ENCODE measurements around the gene MYL6B. TPM values are rescaled to one million over a fixed set of nuclear protein-coding genes. Genes with fewer than 3 reads are reported as not detected.
A peak's percentile ranks its signal among the peaks of the same experiment; 100 is the strongest.

Gene MYL6B
- total and polyA plus RNA-seq, 2 donors (not counting 3 experiments of a cell fraction or from before 2014, with no cell fraction given) = 135 to 185 TPM

DNA sequence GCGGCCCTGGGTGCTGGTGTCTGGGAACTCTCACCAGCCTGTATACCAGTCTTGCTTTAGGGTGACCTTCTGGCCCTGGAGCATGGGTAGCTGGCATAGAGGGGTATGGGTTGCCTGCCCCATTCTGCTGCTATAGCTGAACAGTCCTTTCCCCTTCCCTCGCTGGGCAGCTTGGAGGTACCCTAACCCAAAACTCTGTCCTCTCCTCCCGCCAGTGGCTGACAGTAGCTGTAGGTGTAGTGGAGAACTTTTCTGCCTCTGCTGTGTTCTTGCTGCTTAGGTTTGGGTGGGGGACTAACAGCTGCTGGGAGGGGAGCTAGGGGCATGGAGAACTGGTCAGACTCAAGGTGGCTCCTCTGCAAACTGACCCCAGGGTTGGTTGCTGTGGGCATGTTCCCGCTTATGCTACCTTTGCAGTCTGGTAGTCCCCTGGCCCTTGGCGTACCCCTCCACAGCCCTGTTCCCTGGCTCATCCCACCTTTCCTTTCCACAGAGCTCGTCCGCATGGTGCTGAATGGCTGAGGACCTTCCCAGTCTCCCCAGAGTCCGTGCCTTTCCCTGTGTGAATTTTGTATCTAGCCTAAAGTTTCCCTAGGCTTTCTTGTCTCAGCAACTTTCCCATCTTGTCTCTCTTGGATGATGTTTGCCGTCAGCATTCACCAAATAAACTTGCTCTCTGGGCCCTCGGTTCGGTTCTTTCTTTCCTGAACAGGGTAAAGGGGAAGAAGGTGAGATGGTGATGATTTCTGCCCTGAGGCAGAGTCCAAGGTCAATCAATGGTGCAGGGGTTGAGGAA is 8.7 kb downstream of the MYL6B start:
- Histone ChIP-seq H3K27me3 (ENCODE audit: control insufficient read depth in 2 of 2, insufficient read depth in 2 of 2, low read length in 2 of 2) (no peaks in the 10 kb centered on the region), H3K4me3 (replicated peaks in 1 of 3; ENCODE audit: insufficient read depth in 1 of 3, low read depth in 1 of 3, low read length in 3 of 3) (peak overlapping the region in 2 of 3 experiments; percentile 78 to 98), H2AFZ (ENCODE audit: low read depth, low read length) (no peak overlapping the region), H3K27ac (ENCODE audit: insufficient read depth, low read depth, low read length) (peak overlapping the region; percentile 87), H3K4me2 (ENCODE audit: insufficient read depth, low read length) (peak overlapping the region; percentile 96), H3K9ac (replicated peaks; ENCODE audit: extremely low read depth, insufficient read depth, low read length) (peak overlapping the region; percentile 61), H4K20me1 (replicated peaks; ENCODE audit: control insufficient read depth, extremely low read depth, insufficient read depth, low read length) (no peaks in the 10 kb centered on the region), H3K36me3 (ENCODE audit: control insufficient read depth in 2 of 2, extremely low read depth in 1 of 2, insufficient read depth in 2 of 2, low read length in 2 of 2) (peaks cover 18 to 38% of the 10 kb centered on the region in 2 experiments), H3K79me2 (ENCODE audit: control insufficient read depth, insufficient read depth, low read length) (peaks cover 33% of the 10 kb centered on the region), H3K4me1 (ENCODE audit: control insufficient read depth, extremely low read depth, insufficient read depth, low read length) (peaks cover 22% of the 10 kb centered on the region), H3K9me3 (replicated peaks; ENCODE audit: control insufficient read depth, insufficient read depth, low read length) (no peaks in the 10 kb centered on the region), H3K9me1 (replicated peaks; ENCODE audit: control insufficient read depth, extremely low read depth, insufficient read depth, low read length) (no peaks in the 10 kb centered on the region)
- no peak for DNase-seq (ENCODE audit: low read depth, low spot score)
- TF ChIP-seq JUN (IDR thresholded peaks at IDR 0.05; ENCODE audit: borderline replicate concordance, insufficient read depth, insufficient read length, low read depth) (no peak), POLR2A (IDR thresholded peaks at IDR 0.05; ENCODE audit: low read depth, low read length) (no peak), MYC (IDR thresholded peaks at IDR 0.05; ENCODE audit: low read depth, low read length) (no peak), GATA2 (IDR thresholded peaks at IDR 0.05; ENCODE audit: insufficient read depth, insufficient read length, low read depth, low read length) (no peak), POLR2AphosphoS5 (IDR thresholded peaks at IDR 0.05; ENCODE audit: insufficient read depth, low read depth, low read length) (no peak), FOS (IDR thresholded peaks at IDR 0.05; ENCODE audit: borderline replicate concordance, insufficient read depth, low read length) (no peak), EZH2 (IDR thresholded peaks at IDR 0.05; ENCODE audit: borderline replicate concordance, low read depth, low read length, severe bottlenecking) (no peak)
- TF ChIP-seq, protein P1, sequence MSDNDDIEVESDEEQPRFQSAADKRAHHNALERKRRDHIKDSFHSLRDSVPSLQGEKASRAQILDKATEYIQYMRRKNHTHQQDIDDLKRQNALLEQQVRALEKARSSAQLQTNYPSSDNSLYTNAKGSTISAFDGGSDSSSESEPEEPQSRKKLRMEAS (IDR thresholded peaks at IDR 0.05; ENCODE audit: insufficient read depth, insufficient read length) = no peak
- TF ChIP-seq, protein P2, sequence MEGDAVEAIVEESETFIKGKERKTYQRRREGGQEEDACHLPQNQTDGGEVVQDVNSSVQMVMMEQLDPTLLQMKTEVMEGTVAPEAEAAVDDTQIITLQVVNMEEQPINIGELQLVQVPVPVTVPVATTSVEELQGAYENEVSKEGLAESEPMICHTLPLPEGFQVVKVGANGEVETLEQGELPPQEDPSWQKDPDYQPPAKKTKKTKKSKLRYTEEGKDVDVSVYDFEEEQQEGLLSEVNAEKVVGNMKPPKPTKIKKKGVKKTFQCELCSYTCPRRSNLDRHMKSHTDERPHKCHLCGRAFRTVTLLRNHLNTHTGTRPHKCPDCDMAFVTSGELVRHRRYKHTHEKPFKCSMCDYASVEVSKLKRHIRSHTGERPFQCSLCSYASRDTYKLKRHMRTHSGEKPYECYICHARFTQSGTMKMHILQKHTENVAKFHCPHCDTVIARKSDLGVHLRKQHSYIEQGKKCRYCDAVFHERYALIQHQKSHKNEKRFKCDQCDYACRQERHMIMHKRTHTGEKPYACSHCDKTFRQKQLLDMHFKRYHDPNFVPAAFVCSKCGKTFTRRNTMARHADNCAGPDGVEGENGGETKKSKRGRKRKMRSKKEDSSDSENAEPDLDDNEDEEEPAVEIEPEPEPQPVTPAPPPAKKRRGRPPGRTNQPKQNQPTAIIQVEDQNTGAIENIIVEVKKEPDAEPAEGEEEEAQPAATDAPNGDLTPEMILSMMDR (IDR thresholded peaks at IDR 0.05; ENCODE audit: extremely low read depth in 1 of 2, insufficient read depth in 1 of 2, low read depth in 1 of 2, low read length in 2 of 2) = no peak
- no TSS peak for BruUV-seq (replicated peaks)
- peak; percentile 47 for FAIRE-seq
- ChIA-PET CTCF (interaction anchor here (1.0 to 3.3 kb wide), 6 partner anchors 20 to 43 kb away, joined by 4 to 16 read pairs (median 10); partner anchors contain the start of genes ESYT1, SMARCC2 and ZC3H10), POLR2A (interaction anchor here (1.0 to 3.9 kb wide), 5 partner anchors 17 to 57 kb away, joined by 4 to 23 read pairs (median 8); partner anchors contain the start of genes ESYT1, PA2G4 and SMARCC2)
- intact Hi-C loops (cut with micrococcal nuclease) = loop anchor here (1.0 kb wide), 2 partner anchors 35 to 42 kb away; no protein-coding TSS in a partner anchor
- dilution Hi-C loops (cut with MboI; ENCODE audit: extremely low pct_ligation_motif_present, low sequenced_read_pairs) = no loop called here
